H9 (cell line): Measurements from ENCODE around the gene PERP. TPM values are rescaled to one million over a fixed set of nuclear protein-coding genes. Genes with fewer than 3 reads are reported as not detected.

Experiments
- DNase-seq: peaks from one replicate; pipeline ENCODE4 v3.0.0-alpha.2; 2017
- H2AFZ ChIP-seq: one replicate; pipeline ENCODE4 v1.6.1; 2013; ENCODE audit warnings: mild to moderate bottlenecking, low read length, control low read depth, moderate library complexity
- H2AK5ac ChIP-seq: 2 replicates; pipeline ENCODE4 v1.6.1; 2013; ENCODE audit warnings: low read length, control low read depth, mixed read lengths; ENCODE audit not compliant: insufficient read length
- H2BK120ac ChIP-seq: one replicate; pipeline ENCODE4 v1.6.1; 2013; ENCODE audit warnings: low read depth, mild to moderate bottlenecking, low read length, control low read depth, inconsistent platforms; ENCODE audit not compliant: poor library complexity, severe bottlenecking
- H2BK12ac ChIP-seq: 2 replicates; pipeline ENCODE4 v1.6.1; 2013; ENCODE audit warnings: low read length, control low read depth, mixed read lengths, low read depth; ENCODE audit not compliant: insufficient read length
- H2BK15ac ChIP-seq: 2 replicates; pipeline ENCODE4 v1.6.1; 2013; ENCODE audit warnings: low read depth, low read length, control low read depth
- H2BK20ac ChIP-seq: one replicate; pipeline ENCODE4 v1.6.1; 2013; ENCODE audit warnings: low read depth, mild to moderate bottlenecking, low read length, control low read depth, inconsistent platforms; ENCODE audit not compliant: poor library complexity, severe bottlenecking
- H2BK5ac ChIP-seq: 2 replicates; pipeline ENCODE4 v1.6.1; 2013; ENCODE audit warnings: low read length, control low read depth, mixed read lengths; ENCODE audit not compliant: insufficient read length
- H3K14ac ChIP-seq: 2 replicates; pipeline ENCODE4 v1.6.1; 2013; ENCODE audit warnings: low read length, control low read depth; ENCODE audit not compliant: insufficient read depth
- H3K18ac ChIP-seq: 2 replicates; pipeline ENCODE4 v1.6.1; 2013; ENCODE audit warnings: low read depth, mild to moderate bottlenecking, mixed read lengths, low read length, control low read depth; ENCODE audit not compliant: insufficient read length
- H3K23ac ChIP-seq: 2 replicates; pipeline ENCODE4 v1.6.1; 2013; ENCODE audit warnings: low read length, control low read depth, mixed read lengths, low read depth; ENCODE audit not compliant: insufficient read length
- H3K23me2 ChIP-seq: 2 replicates; pipeline ENCODE4 v1.6.1; 2013; ENCODE audit warnings: low read depth, mild to moderate bottlenecking, mixed read lengths, low read length, control low read depth; ENCODE audit not compliant: insufficient read length, poor library complexity, severe bottlenecking
- H3K27ac ChIP-seq: 2 replicates; pipeline ENCODE4 v1.5.1; 2013; ENCODE audit warnings: low read length, control low read depth, mixed read lengths, low read depth; ENCODE audit not compliant: insufficient read length
- H3K27me3 ChIP-seq: 2 replicates; pipeline ENCODE4 v1.6.1; 2013; ENCODE audit warnings: low read length, control low read depth, inconsistent platforms; ENCODE audit not compliant: insufficient read depth
- H3K4ac ChIP-seq: 2 replicates; pipeline ENCODE4 v1.6.1; 2013; ENCODE audit warnings: low read depth, mild to moderate bottlenecking, control low read depth, inconsistent platforms, low read length, moderate library complexity
- H3K4me1 ChIP-seq: 2 replicates; pipeline ENCODE4 v1.6.1; 2013; ENCODE audit warnings: low read length, control low read depth, inconsistent platforms; ENCODE audit not compliant: insufficient read depth
- H3K4me2 ChIP-seq: 2 replicates; pipeline ENCODE4 v1.6.1; 2013; ENCODE audit warnings: low read length, control low read depth, mixed read lengths; ENCODE audit not compliant: insufficient read length, insufficient read depth
- H3K56ac ChIP-seq: 2 replicates; pipeline ENCODE4 v1.6.1; 2013; ENCODE audit warnings: low read depth, mild to moderate bottlenecking, mixed read lengths, low read length, control low read depth; ENCODE audit not compliant: insufficient read length
- H3K79me1 ChIP-seq: 2 replicates; pipeline ENCODE4 v1.6.1; 2013; ENCODE audit warnings: low read depth, mild to moderate bottlenecking, moderate library complexity, low read length, control low read depth, inconsistent platforms; ENCODE audit not compliant: insufficient read depth, poor library complexity, severe bottlenecking
- H3K79me2 ChIP-seq: 2 replicates; pipeline ENCODE4 v1.6.1; 2013; ENCODE audit warnings: low read length, control low read depth, inconsistent platforms; ENCODE audit not compliant: insufficient read depth
- H3K9ac ChIP-seq: 2 replicates; pipeline ENCODE4 v1.6.1; 2013; ENCODE audit warnings: low read length, control low read depth, mixed read lengths; ENCODE audit not compliant: insufficient read length; ENCODE audit errors: extremely low read depth
- H3K9me3 ChIP-seq: one replicate; pipeline ENCODE4 v1.6.1; 2013; ENCODE audit warnings: low read depth, low read length, inconsistent platforms; ENCODE audit not compliant: control insufficient read depth
- H3T11ph ChIP-seq: one replicate; pipeline ENCODE4 v1.6.1; 2013; ENCODE audit warnings: mild to moderate bottlenecking, low read length, control low read depth, inconsistent platforms
- H4K20me1 ChIP-seq: one replicate; pipeline ENCODE4 v1.6.1; 2013; ENCODE audit not compliant: control insufficient read depth, insufficient read length, insufficient read depth
- H4K5ac ChIP-seq: 2 replicates; pipeline ENCODE4 v1.6.1; 2013; ENCODE audit warnings: low read depth, mild to moderate bottlenecking, mixed read lengths, low read length, control low read depth; ENCODE audit not compliant: insufficient read length
- H4K8ac ChIP-seq: replicated peaks from 2 replicates; pipeline ENCODE4 v1.6.1; 2013; ENCODE audit warnings: low read length, control low read depth, mixed read lengths, low read depth; ENCODE audit not compliant: insufficient read length
- H4K91ac ChIP-seq: 2 replicates; pipeline ENCODE4 v1.6.1; 2013; ENCODE audit warnings: low read depth, mild to moderate bottlenecking, moderate library complexity, mixed read lengths, low read length, control low read depth; ENCODE audit not compliant: insufficient read length
- H3K27ac Mint-ChIP-seq, 3 experiments: 2 replicates in 2 of 3; 3 replicates in 1 of 3; pipeline ENCODE4 v1.8.0; 2020 to 2021; ENCODE audit warnings: mixed read lengths in 3 of 3, mild to moderate bottlenecking in 1 of 3, moderate library complexity in 1 of 3
- H3K27me3 Mint-ChIP-seq: 2 replicates; pipeline ENCODE4 v1.8.0; 2021; ENCODE audit warnings: low read depth, mild to moderate bottlenecking, moderate library complexity, mixed read lengths
- H3K36me3 Mint-ChIP-seq, 3 experiments: 2 replicates in 2 of 3; 3 replicates in 1 of 3; pipeline ENCODE4 v1.8.0; 2020 to 2021; ENCODE audit warnings: low read depth in 3 of 3, mixed read lengths in 3 of 3; ENCODE audit not compliant: insufficient read depth in 1 of 3
- H3K4me1 Mint-ChIP-seq, 2 experiments: 2 replicates each; pipeline ENCODE4 v1.8.0; 2020; ENCODE audit warnings: mixed read lengths in 2 of 2
- H3K4me3 Mint-ChIP-seq, 2 experiments: 2 replicates in 1 of 2; 3 replicates in 1 of 2; pipeline ENCODE4 v1.8.0; 2020 to 2021; ENCODE audit warnings: mild to moderate bottlenecking in 2 of 2, mixed read lengths in 2 of 2, moderate library complexity in 1 of 2
- H3K9me3 Mint-ChIP-seq, 2 experiments: 2 replicates in 1 of 2; 3 replicates in 1 of 2; pipeline ENCODE4 v1.8.0; 2020; ENCODE audit warnings: mild to moderate bottlenecking in 2 of 2, mixed read lengths in 2 of 2, moderate library complexity in 1 of 2
- CTCF ChIP-seq: fragments of 200-600 bp; sonication (generic); conservative IDR thresholded peaks from 3 replicates; pipeline ENCODE4 v1.8.0; 2021; ENCODE audit warnings: antibody characterized with exemption, mild to moderate bottlenecking
- whole genome bisulfite sequencing: extraction: QIAGEN DNeasy Blood & Tissue Kit; methylation state at CpG from one replicate; pipeline ENCODE4 v1.1.7; 2013; ENCODE audit warnings: missing lambda C conversion rate, low lambda C conversion rate, mixed read lengths; ENCODE audit not compliant: insufficient read length; ENCODE audit errors: extremely low coverage; 5-methylcytosine and 5-hydroxymethylcytosine counted together
- total RNA-seq: library from RNA; stranded (reverse); gene quantifications from 2 replicates; pipeline ENCODE4 v1.2.1, GENCODE V29; 2021

The PERP gene
- total RNA-seq, 1 experiment from 2014 or later: 28.7 TPM

- no peak overlapping the region for H3K14ac ChIP-seq
- Mint-ChIP-seq H3K4me1 (peaks cover 13 to 22% of the 10 kb centered on the region in 2 experiments), H3K36me3 (no peaks in the 10 kb centered on the region), H3K4me3 (no peak overlapping the region), H3K27ac (no peak overlapping the region), H3K9me3 (no peaks in the 10 kb centered on the region; a peak in 1 of 5 replicates), H3K27me3 (peaks cover 14% of the 10 kb centered on the region)
- H2BK5ac ChIP-seq: no peak overlapping the region
- no peak overlapping the region for H2BK20ac ChIP-seq
- H2BK12ac ChIP-seq: no peak overlapping the region
- no peak overlapping the region for H3K56ac ChIP-seq
- no CpG with 5 or more reads among the region's 3 CpGs for WGBS
- 0 out of 2 replicates have a peak, but pooled peaks cover 2% of the 10 kb centered on the region for H3K27me3 ChIP-seq
- H4K91ac ChIP-seq: no peak overlapping the region
- H2AFZ ChIP-seq: no peak overlapping the region
- no peak overlapping the region for H2BK15ac ChIP-seq
- H4K20me1 ChIP-seq: no peaks in the 10 kb centered on the region
- no peak overlapping the region for H3K4me2 ChIP-seq
- no peaks in the 10 kb centered on the region for H3K9me3 ChIP-seq
- no peak overlapping the region for H3K4ac ChIP-seq
- no peak overlapping the region for H3T11ph ChIP-seq
- no peaks in the 10 kb centered on the region for H3K79me1 ChIP-seq
- H3K9ac ChIP-seq: no peak overlapping the region
- H3K4me1 ChIP-seq: 0 out of 2 replicates have a peak, but pooled peaks cover 2% of the 10 kb centered on the region
- H3K79me2 ChIP-seq: no peaks in the 10 kb centered on the region; the same call in 1 of the 2 replicates
- no peak overlapping the region for H4K8ac ChIP-seq
- H3K27ac ChIP-seq: no peak overlapping the region
- no peak overlapping the region for H2AK5ac ChIP-seq
- peaks cover 16% of the 10 kb centered on the region for H3K23me2 ChIP-seq
- no peak for TF ChIP-seq CTCF
- no peak overlapping the region for H2BK120ac ChIP-seq
- no peak for DNase-seq
- no peak overlapping the region for H4K5ac ChIP-seq
- H3K18ac ChIP-seq: no peak overlapping the region
- no peak overlapping the region for H3K23ac ChIP-seq
These were observed 3.0 kb upstream of the PERP start for GRCh38 chr6:138110229-138110628.
